ENCODE results near the gene XAF1.
A peak's percentile ranks its signal among the peaks of the same experiment; 100 is the strongest.
"Not testable (repeated sequence)": the region's sequence is repeated elsewhere in the genome, so short reads cannot be mapped to it uniquely, and the experiment has no call there.

The XAF1 gene

GRCh38 chr17:6729531-6729930 is 26.3 kb upstream of the XAF1 start:
- H3K9me2 ChIP-seq (replicated peaks; ENCODE audit: low read depth, low read length): no peaks in the 10 kb centered on the region
- no peaks in the 10 kb centered on the region for H3F3A ChIP-seq (ENCODE audit: low read depth)
- no peak overlapping the region for H3K9ac ChIP-seq (ENCODE audit: low read depth, low read length, poor library complexity, severe bottlenecking)
- no peaks in the 10 kb centered on the region for H3K27me3 ChIP-seq (ENCODE audit: insufficient read depth, low read length, poor library complexity, severe bottlenecking)
- TF ChIP-seq EZH2phosphoT487 (IDR thresholded peaks at IDR 0.05; ENCODE audit: borderline replicate concordance) (no peak), CTCF (conservative IDR thresholded peaks at IDR 0.05; ENCODE audit: low read length) (no peak)
- H4K20me1 ChIP-seq (ENCODE audit: insufficient read depth, low read length, poor library complexity, severe bottlenecking): no peaks in the 10 kb centered on the region
- H3K9me3 ChIP-seq (ENCODE audit: insufficient read depth, low read depth, low read length): no peaks in the 10 kb centered on the region
- no peak overlapping the region for H2AFZ ChIP-seq (ENCODE audit: low read length)
- H3K4me3 ChIP-seq (ENCODE audit: low read length, poor library complexity, severe bottlenecking): no peak overlapping the region
- H3K36me3 ChIP-seq (ENCODE audit: insufficient read depth, low read length): no peaks in the 10 kb centered on the region
- H3K4me2 ChIP-seq (ENCODE audit: low read depth, low read length, poor library complexity, severe bottlenecking): no peak overlapping the region
- H3K79me2 ChIP-seq (ENCODE audit: insufficient read depth, low read length): no peaks in the 10 kb centered on the region
- no peaks in the 10 kb centered on the region for H3K4me1 ChIP-seq (ENCODE audit: insufficient read depth, low read length, poor library complexity, severe bottlenecking)

GRCh38 chr17:6746665-6747064 is 9.2 kb upstream of the XAF1 start:
- not testable (repeated sequence) for H2AFZ ChIP-seq (ENCODE audit: low read length); H3K9me2 ChIP-seq (replicated peaks; ENCODE audit: low read depth, low read length); H3K79me2 ChIP-seq (ENCODE audit: insufficient read depth, low read length); H3K36me3 ChIP-seq (ENCODE audit: insufficient read depth, low read length); H3F3A ChIP-seq (ENCODE audit: low read depth); H3K9ac ChIP-seq (ENCODE audit: low read depth, low read length, poor library complexity, severe bottlenecking); H3K9me3 ChIP-seq (ENCODE audit: insufficient read depth, low read depth, low read length); H3K4me1 ChIP-seq (ENCODE audit: insufficient read depth, low read length, poor library complexity, severe bottlenecking); H3K27me3 ChIP-seq (ENCODE audit: insufficient read depth, low read length, poor library complexity, severe bottlenecking); H3K4me3 ChIP-seq (ENCODE audit: low read length, poor library complexity, severe bottlenecking); H4K20me1 ChIP-seq (ENCODE audit: insufficient read depth, low read length, poor library complexity, severe bottlenecking); H3K4me2 ChIP-seq (ENCODE audit: low read depth, low read length, poor library complexity, severe bottlenecking)

GRCh38 chr17:6748617-6749016 is 7.2 kb upstream of the XAF1 start:
- Histone ChIP-seq H3K4me2 (ENCODE audit: low read depth, low read length, poor library complexity, severe bottlenecking) (no peak overlapping the region), H3K4me1 (ENCODE audit: insufficient read depth, low read length, poor library complexity, severe bottlenecking) (no peaks in the 10 kb centered on the region), H3K36me3 (ENCODE audit: insufficient read depth, low read length) (no peaks in the 10 kb centered on the region), H3K79me2 (ENCODE audit: insufficient read depth, low read length) (no peaks in the 10 kb centered on the region), H2AFZ (ENCODE audit: low read length) (no peak overlapping the region), H4K20me1 (ENCODE audit: insufficient read depth, low read length, poor library complexity, severe bottlenecking) (no peaks in the 10 kb centered on the region), H3K4me3 (ENCODE audit: low read length, poor library complexity, severe bottlenecking) (no peak overlapping the region), H3K9me2 (replicated peaks; ENCODE audit: low read depth, low read length) (no peaks in the 10 kb centered on the region), H3F3A (ENCODE audit: low read depth) (no peaks in the 10 kb centered on the region), H3K27me3 (ENCODE audit: insufficient read depth, low read length, poor library complexity, severe bottlenecking) (no peaks in the 10 kb centered on the region), H3K9me3 (ENCODE audit: insufficient read depth, low read depth, low read length) (no peaks in the 10 kb centered on the region), H3K9ac (ENCODE audit: low read depth, low read length, poor library complexity, severe bottlenecking) (no peak overlapping the region)
- TF ChIP-seq EZH2phosphoT487 (IDR thresholded peaks at IDR 0.05; ENCODE audit: borderline replicate concordance) (no peak), CTCF (conservative IDR thresholded peaks at IDR 0.05; ENCODE audit: low read length) (no peak)

GRCh38 chr17:6749519-6749918 is 6.3 kb upstream of the XAF1 start:
- H3K4me2 ChIP-seq (ENCODE audit: low read depth, low read length, poor library complexity, severe bottlenecking): no peak overlapping the region
- no peaks in the 10 kb centered on the region for H4K20me1 ChIP-seq (ENCODE audit: insufficient read depth, low read length, poor library complexity, severe bottlenecking)
- no peaks in the 10 kb centered on the region for H3K4me1 ChIP-seq (ENCODE audit: insufficient read depth, low read length, poor library complexity, severe bottlenecking)
- TF ChIP-seq CTCF (conservative IDR thresholded peaks at IDR 0.05; ENCODE audit: low read length) (peak; percentile 42), EZH2phosphoT487 (IDR thresholded peaks at IDR 0.05; ENCODE audit: borderline replicate concordance) (no peak)
- no peaks in the 10 kb centered on the region for H3K9me3 ChIP-seq (ENCODE audit: insufficient read depth, low read depth, low read length)
- no peak overlapping the region for H3K4me3 ChIP-seq (ENCODE audit: low read length, poor library complexity, severe bottlenecking)
- no peaks in the 10 kb centered on the region for H3F3A ChIP-seq (ENCODE audit: low read depth)
- no peaks in the 10 kb centered on the region for H3K36me3 ChIP-seq (ENCODE audit: insufficient read depth, low read length)
- no peak overlapping the region for H2AFZ ChIP-seq (ENCODE audit: low read length)
- no peaks in the 10 kb centered on the region for H3K27me3 ChIP-seq (ENCODE audit: insufficient read depth, low read length, poor library complexity, severe bottlenecking)
- no peaks in the 10 kb centered on the region for H3K9me2 ChIP-seq (replicated peaks; ENCODE audit: low read depth, low read length)
- H3K79me2 ChIP-seq (ENCODE audit: insufficient read depth, low read length): no peaks in the 10 kb centered on the region
- no peak overlapping the region for H3K9ac ChIP-seq (ENCODE audit: low read depth, low read length, poor library complexity, severe bottlenecking)

Data from Loucy (cell line).